Neuronal stem cell (in vitro differentiated cells): ENCODE results near the gene CHRDL2.

Experiments used
- DNase-seq: peaks from one replicate; pipeline ENCODE4 v3.0.0-alpha.2; 2013; ENCODE audit warnings: low spot score
- H2AFZ ChIP-seq: one replicate; pipeline ENCODE4 v1.6.1; 2013; ENCODE audit warnings: mild to moderate bottlenecking, low read length, inconsistent platforms
- H2AK5ac ChIP-seq: 2 replicates; pipeline ENCODE4 v1.6.1; 2013; ENCODE audit warnings: low read depth, mild to moderate bottlenecking, inconsistent platforms, low read length, moderate library complexity, mixed read lengths
- H2BK120ac ChIP-seq: 2 replicates; pipeline ENCODE4 v1.6.1; 2013; ENCODE audit warnings: low read depth, mild to moderate bottlenecking, inconsistent platforms, low read length, moderate library complexity, mixed read lengths
- H2BK12ac ChIP-seq: one replicate; pipeline ENCODE4 v1.6.1; 2013; ENCODE audit warnings: low read length, inconsistent platforms
- H2BK15ac ChIP-seq: 2 replicates; pipeline ENCODE4 v1.6.1; 2013; ENCODE audit warnings: mild to moderate bottlenecking, low read length, inconsistent platforms, mixed read lengths
- H2BK5ac ChIP-seq: one replicate; pipeline ENCODE4 v1.6.1; 2013; ENCODE audit warnings: inconsistent platforms, mild to moderate bottlenecking, low read length, moderate library complexity
- H3K14ac ChIP-seq: one replicate; pipeline ENCODE4 v1.6.1; 2013; ENCODE audit warnings: low read length, inconsistent platforms
- H3K18ac ChIP-seq: 2 replicates; pipeline ENCODE4 v1.6.1; 2013; ENCODE audit warnings: low read length, inconsistent platforms
- H3K23ac ChIP-seq: 2 replicates; pipeline ENCODE4 v1.6.1; 2013; ENCODE audit warnings: low read depth, mild to moderate bottlenecking, mixed read lengths, low read length, inconsistent platforms; ENCODE audit not compliant: poor library complexity
- H3K27ac ChIP-seq: replicated peaks from 3 replicates; pipeline ENCODE4 v1.5.1; 2013; ENCODE audit warnings: low read length, inconsistent platforms
- H3K27me3 ChIP-seq, 3 experiments: 2 replicates each; pipeline ENCODE4 v1.6.1; 2013; ENCODE audit warnings: low read length in 3 of 3, mild to moderate bottlenecking in 2 of 3, inconsistent platforms in 1 of 3, low read depth in 1 of 3, mixed read lengths in 1 of 3, moderate library complexity in 1 of 3; ENCODE audit not compliant: control insufficient read depth in 3 of 3, insufficient read depth in 3 of 3
- H3K36me3 ChIP-seq, 2 donors: replicated peaks in 1 of 2; 2 replicates each; pipeline ENCODE4 v1.6.1; 2013; ENCODE audit warnings: low read length in 2 of 2; ENCODE audit not compliant: control insufficient read depth in 2 of 2, insufficient read depth in 2 of 2
- H3K4ac ChIP-seq: 2 replicates; pipeline ENCODE4 v1.6.1; 2013; ENCODE audit warnings: inconsistent platforms, mild to moderate bottlenecking, low read length, moderate library complexity
- H3K4me1 ChIP-seq, 2 donors: 1 replicate in 1 of 2; 2 replicates in 1 of 2; pipeline ENCODE4 v1.6.1; 2013; ENCODE audit warnings: low read length in 2 of 2, low read depth in 1 of 2; ENCODE audit not compliant: control insufficient read depth in 2 of 2, insufficient read depth in 1 of 2
- H3K4me2 ChIP-seq: one replicate; pipeline ENCODE4 v1.6.1; 2013; ENCODE audit warnings: mild to moderate bottlenecking, low read length, inconsistent platforms; ENCODE audit not compliant: insufficient read depth, poor library complexity, severe bottlenecking
- H3K4me3 ChIP-seq, 2 donors: 2 replicates each; pipeline ENCODE4 v1.5.1; 2013; ENCODE audit warnings: low read length in 2 of 2, mild to moderate bottlenecking in 2 of 2, inconsistent platforms in 1 of 2, moderate library complexity in 1 of 2
- H3K79me1 ChIP-seq: one replicate; pipeline ENCODE4 v1.6.1; 2013; ENCODE audit warnings: low read depth, mild to moderate bottlenecking, inconsistent platforms, low read length, moderate library complexity
- H3K9ac ChIP-seq: one replicate; pipeline ENCODE4 v1.6.1; 2013; ENCODE audit warnings: mild to moderate bottlenecking, low read depth, low read length, inconsistent platforms; ENCODE audit not compliant: poor library complexity
- H3K9me3 ChIP-seq, 2 donors: replicated peaks in 1 of 2; 2 replicates each; pipeline versions ENCODE3 to v1.6.1; 2013; ENCODE audit warnings: low read length in 2 of 2, mild to moderate bottlenecking in 2 of 2, inconsistent platforms in 1 of 2, low read depth in 1 of 2, mixed read lengths in 1 of 2, moderate library complexity in 1 of 2; ENCODE audit not compliant: control insufficient read depth in 2 of 2, insufficient read depth in 1 of 2
- H4K8ac ChIP-seq: one replicate; pipeline ENCODE4 v1.6.1; 2013; ENCODE audit warnings: low read depth, mild to moderate bottlenecking, inconsistent platforms, low read length, moderate library complexity
- H4K91ac ChIP-seq: one replicate; pipeline ENCODE4 v1.6.1; 2013; ENCODE audit warnings: low read length, low read depth, mild to moderate bottlenecking, inconsistent platforms; ENCODE audit not compliant: poor library complexity
- WGBS, 2 donors: extraction: QIAGEN DNeasy Blood & Tissue Kit; methylation state at CpG; one replicate each; pipeline ENCODE4 v1.1.7; 2013; ENCODE audit warnings: missing lambda C conversion rate in 2 of 2, mixed read lengths in 1 of 2; ENCODE audit not compliant: insufficient read length in 2 of 2, insufficient replicate concordance in 1 of 2; ENCODE audit errors: extremely low coverage in 2 of 2; 5-methylcytosine and 5-hydroxymethylcytosine counted together

CHRDL2 gene

DNA sequence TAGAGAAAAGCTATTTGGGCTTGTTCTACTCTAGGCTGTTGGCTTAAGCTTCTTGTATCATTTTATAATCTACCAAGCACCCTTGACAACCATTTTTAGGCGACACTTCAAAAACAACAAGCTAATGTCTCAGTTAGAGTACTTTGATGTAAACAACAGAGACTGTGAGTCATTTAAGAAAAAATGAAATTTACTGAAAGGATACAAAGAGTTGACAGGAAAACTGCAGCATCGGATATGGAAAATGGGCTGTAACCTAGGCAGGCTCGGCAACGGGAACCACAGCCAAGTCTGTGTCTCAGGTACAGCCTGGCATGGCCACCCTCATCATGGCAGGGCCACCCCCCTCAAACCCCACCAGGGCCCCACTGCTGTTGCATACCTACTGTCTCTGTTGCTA, 13.1 kb upstream of the CHRDL2 start:
- no peak overlapping the region for H4K91ac ChIP-seq
- H3K4me1 ChIP-seq: peaks cover 5 to 6% of the 10 kb centered on the region in 2 donors
- no CpG with 5 or more reads among the region's 4 CpGs for WGBS, 2 donors
- H3K14ac ChIP-seq: no peak overlapping the region
- no peaks in the 10 kb centered on the region for H3K79me1 ChIP-seq
- peaks cover 2 to 6% of the 10 kb centered on the region in 2 donors for H3K9me3 ChIP-seq
- H2AFZ ChIP-seq: no peak overlapping the region
- H3K4me3 ChIP-seq: no peak overlapping the region
- H3K27ac ChIP-seq: no peak overlapping the region
- no peak for DNase-seq
- no peak overlapping the region for H2BK15ac ChIP-seq
- H3K4ac ChIP-seq: no peak overlapping the region
- no peak overlapping the region for H2BK5ac ChIP-seq
- H2BK120ac ChIP-seq: no peak overlapping the region
- no peak overlapping the region for H3K9ac ChIP-seq
- no peak overlapping the region for H3K18ac ChIP-seq
- peaks cover 0 to under 1% (median 0%) of the 10 kb centered on the region in 3 experiments for H3K27me3 ChIP-seq
- no peak overlapping the region for H3K4me2 ChIP-seq
- no peak overlapping the region for H4K8ac ChIP-seq
- no peak overlapping the region for H2AK5ac ChIP-seq
- H2BK12ac ChIP-seq: no peak overlapping the region
- H3K36me3 ChIP-seq: no peaks in the 10 kb centered on the region
- H3K23ac ChIP-seq: no peak overlapping the region

DNA sequence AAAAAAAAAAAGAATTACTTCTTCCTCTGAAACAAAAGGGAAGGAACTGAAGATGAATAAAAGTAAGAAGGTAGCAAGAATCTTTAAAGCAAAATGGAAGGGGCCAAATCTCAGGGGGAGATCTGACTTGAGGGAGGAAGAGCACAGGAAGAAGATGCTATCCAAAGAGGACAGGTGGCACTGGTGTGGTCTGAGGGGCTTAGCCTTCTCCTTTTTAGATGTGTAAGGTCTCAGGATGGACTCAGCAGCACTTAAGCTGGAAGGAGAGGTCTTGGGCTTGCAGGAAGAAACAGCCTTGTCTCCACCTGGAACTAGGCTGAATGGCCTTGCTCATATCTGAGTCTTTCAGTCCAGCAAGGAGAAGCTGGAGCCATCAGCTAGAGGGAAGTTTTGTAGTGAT, 12.4 kb upstream of the CHRDL2 start:
- Histone ChIP-seq H3K27me3 (peaks cover 0 to 3% (median 0%) of the 10 kb centered on the region in 3 experiments), H2BK12ac (no peak overlapping the region), H3K23ac (no peak overlapping the region), H3K9ac (no peak overlapping the region), H4K91ac (no peak overlapping the region), H2BK15ac (no peak overlapping the region), H2BK120ac (no peak overlapping the region), H2BK5ac (no peak overlapping the region), H3K79me1 (no peaks in the 10 kb centered on the region), H2AK5ac (no peak overlapping the region), H3K9me3 (peaks cover 2 to 6% of the 10 kb centered on the region in 2 donors), H3K36me3 (no peaks in the 10 kb centered on the region), H3K14ac (no peak overlapping the region), H3K18ac (no peak overlapping the region), H3K4me2 (no peak overlapping the region), H3K4ac (no peak overlapping the region), H2AFZ (no peak overlapping the region), H3K4me3 (no peak overlapping the region), H4K8ac (no peak overlapping the region), H3K27ac (no peak overlapping the region), H3K4me1 (peaks cover 5 to 6% of the 10 kb centered on the region in 2 donors)
- no peak for DNase-seq

- Histone ChIP-seq H2BK5ac (no peak overlapping the region), H3K9me3 (peaks cover 2 to 6% of the 10 kb centered on the region in 2 donors), H2BK15ac (no peak overlapping the region), H2BK12ac (no peak overlapping the region), H3K79me1 (no peaks in the 10 kb centered on the region), H3K4ac (no peak overlapping the region), H3K4me2 (no peak overlapping the region), H2AFZ (no peak overlapping the region), H3K18ac (no peak overlapping the region), H3K36me3 (no peaks in the 10 kb centered on the region), H2AK5ac (no peak overlapping the region), H3K14ac (no peak overlapping the region), H3K23ac (no peak overlapping the region), H3K4me1 (no peaks in the 10 kb centered on the region), H2BK120ac (no peak overlapping the region), H4K91ac (no peak overlapping the region), H3K4me3 (no peak overlapping the region), H3K9ac (no peak overlapping the region), H3K27me3 (peaks cover 0 to 9% (median 0%) of the 10 kb centered on the region in 3 experiments), H3K27ac (no peak overlapping the region), H4K8ac (no peak overlapping the region)
- WGBS, 2 donors: no CpG with 5 or more reads among the region's 4 CpGs
- DNase-seq: no peak
Measured at GRCh38 chr11:74742070-74742469, 10.8 kb upstream of the CHRDL2 start.

DNA sequence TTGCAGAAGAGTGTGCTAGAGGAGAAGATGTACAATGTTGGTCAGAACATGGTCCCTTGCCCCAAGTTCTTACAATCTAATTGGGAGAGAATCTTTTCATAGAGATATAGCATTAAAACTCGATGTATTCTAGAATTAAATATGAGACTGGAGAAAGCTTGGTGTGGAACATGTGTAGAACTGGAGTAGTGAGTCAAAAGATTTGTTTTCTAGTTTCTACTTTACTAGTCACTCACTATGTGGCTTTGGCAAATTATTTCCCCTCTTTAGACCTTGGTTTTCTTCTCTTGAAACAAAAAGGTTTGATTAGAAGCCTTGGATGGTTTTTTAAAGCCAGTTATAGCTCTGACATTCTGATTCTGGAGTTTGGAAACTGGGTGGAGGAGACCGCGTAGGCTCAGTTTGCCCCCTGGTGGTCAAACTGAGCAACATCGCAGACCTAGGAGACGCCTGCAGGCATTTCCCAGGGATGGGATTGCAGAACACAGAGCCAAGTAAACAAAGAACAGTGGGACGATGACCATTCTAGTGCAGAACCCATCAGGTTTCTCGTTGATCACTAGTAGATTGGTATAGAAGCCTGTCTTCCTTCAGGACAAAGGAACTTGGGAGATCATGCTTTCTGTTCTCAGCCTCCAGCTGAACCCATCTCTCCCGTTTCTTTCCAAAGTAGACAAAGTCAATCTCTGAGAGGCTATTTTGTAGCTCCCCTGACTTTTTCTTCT, 8.5 kb upstream of the CHRDL2 start:
- Histone ChIP-seq H4K8ac (no peak overlapping the region), H3K4ac (no peak overlapping the region), H3K79me1 (no peaks in the 10 kb centered on the region), H2AK5ac (no peak overlapping the region), H3K9me3 (peaks cover 2 to 6% of the 10 kb centered on the region in 2 donors), H3K27ac (no peak overlapping the region), H2BK15ac (no peak overlapping the region), H3K27me3 (peaks cover 0 to 16% (median 0%) of the 10 kb centered on the region in 3 experiments), H2BK12ac (no peak overlapping the region), H3K4me3 (no peak overlapping the region), H2BK120ac (no peak overlapping the region), H3K36me3 (no peaks in the 10 kb centered on the region), H2AFZ (no peak overlapping the region), H3K9ac (no peak overlapping the region), H3K4me2 (no peak overlapping the region), H3K18ac (no peak overlapping the region), H3K4me1 (peaks cover 0 to under 1% of the 10 kb centered on the region in 2 donors), H3K23ac (no peak overlapping the region), H4K91ac (no peak overlapping the region), H2BK5ac (no peak overlapping the region), H3K14ac (no peak overlapping the region)
- WGBS, 2 donors: no CpG with 5 or more reads among the region's 8 CpGs
- no peak for DNase-seq
